ENCODE results near the gene UBR4. TPM values are rescaled to one million over a fixed set of nuclear protein-coding genes. Genes with fewer than 3 reads are reported as not detected.

The UBR4 gene
- total RNA-seq, 1 donor from 2014 or later, result 156 TPM

DNA sequence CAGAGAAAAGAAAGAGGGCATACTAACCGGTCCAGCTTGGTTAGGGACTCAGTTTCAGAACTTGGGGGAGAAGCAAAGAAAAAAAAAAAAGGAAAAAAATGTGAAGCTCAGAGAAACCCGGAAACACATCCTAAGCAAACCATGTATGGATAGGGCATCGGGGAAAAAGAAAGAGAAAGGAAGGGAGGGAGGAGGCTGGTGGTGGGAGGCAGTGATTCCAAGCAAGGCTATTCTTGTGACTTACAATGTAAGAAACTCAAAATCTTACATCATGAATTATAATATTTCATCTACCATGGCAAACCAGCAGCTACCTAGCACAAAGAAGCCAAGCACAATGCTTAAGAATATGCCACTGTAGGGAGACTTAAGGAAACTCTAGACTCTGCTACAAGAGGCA is 60.3 kb downstream of the UBR4 start:
- no peak for DNase-seq (ENCODE audit: low spot score)

- no peak for DNase-seq (ENCODE audit: low spot score)
Observed at GRCh38 chr1:19140465-19140864, 69.6 kb downstream of the UBR4 start.

GRCh38 chr1:19139711-19140110 is 70.4 kb downstream of the UBR4 start:
- DNase-seq (ENCODE audit: low spot score), result no peak

GRCh38 chr1:19138958-19139581 is 71.0 kb downstream of the UBR4 start:
- DNase-seq (ENCODE audit: low spot score), result no peak

GRCh38 chr1:19138331-19138730 is 71.7 kb downstream of the UBR4 start:
- no peak for DNase-seq (ENCODE audit: low spot score)

DNA sequence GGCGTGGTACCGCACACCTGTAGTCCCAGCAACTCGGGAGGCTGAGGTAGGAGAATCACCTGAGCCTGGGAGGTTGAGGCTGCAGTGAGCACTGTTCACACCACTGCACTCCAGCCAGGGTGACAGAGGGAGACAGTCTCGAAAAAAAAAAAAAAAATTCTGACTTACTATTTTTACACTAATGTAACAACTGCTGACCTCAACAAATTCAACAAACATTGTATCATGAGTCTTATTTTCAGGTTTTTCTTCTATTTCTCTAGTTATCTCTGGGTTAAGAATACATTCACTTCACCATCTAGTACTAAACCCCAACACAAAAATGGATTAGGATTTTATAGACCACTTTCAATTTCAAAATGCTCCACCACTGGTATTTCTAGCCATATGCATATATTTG is 72.9 kb downstream of the UBR4 start:
- DNase-seq (ENCODE audit: low spot score), result no peak

GRCh38 chr1:19133360-19133759 is 76.7 kb downstream of the UBR4 start:
- DNase-seq (ENCODE audit: low spot score), result no peak

GRCh38 chr1:19130468-19130867 is 79.6 kb downstream of the UBR4 start:
- no peak for DNase-seq (ENCODE audit: low spot score)

DNA sequence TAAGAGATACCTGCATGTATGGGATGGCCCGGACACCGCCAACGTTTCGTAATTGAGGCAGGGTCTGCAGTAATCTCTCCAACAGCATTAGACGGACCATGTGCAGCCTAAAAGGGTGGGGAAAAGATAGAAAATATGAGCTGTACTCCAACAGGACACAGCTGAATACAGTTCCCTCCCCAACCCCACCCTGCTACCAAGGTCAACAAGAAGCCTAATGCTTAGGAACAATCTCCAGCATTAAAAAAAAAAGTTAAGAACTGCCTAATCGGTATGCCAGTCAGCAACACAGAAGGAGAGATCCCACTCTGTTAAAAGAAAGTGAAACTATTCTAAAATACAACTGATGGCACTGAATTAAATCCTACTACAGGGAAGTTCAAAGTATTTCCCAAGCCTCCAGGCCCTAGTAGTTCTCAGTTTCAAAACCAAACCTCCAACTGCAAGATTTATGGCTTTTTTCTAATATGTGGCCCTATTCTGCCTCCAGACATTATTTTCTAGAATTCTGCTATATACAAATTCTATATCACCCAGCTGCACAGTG is 81.0 kb downstream of the UBR4 start:
- DNase-seq (ENCODE audit: low spot score), result no peak

- DNase-seq (ENCODE audit: low spot score), result no peak
Observed at GRCh38 chr1:19124273-19124672, 85.8 kb downstream of the UBR4 start.

- DNase-seq (ENCODE audit: low spot score), result no peak
Observed at GRCh38 chr1:19123837-19124236, 86.2 kb downstream of the UBR4 start.

DNA sequence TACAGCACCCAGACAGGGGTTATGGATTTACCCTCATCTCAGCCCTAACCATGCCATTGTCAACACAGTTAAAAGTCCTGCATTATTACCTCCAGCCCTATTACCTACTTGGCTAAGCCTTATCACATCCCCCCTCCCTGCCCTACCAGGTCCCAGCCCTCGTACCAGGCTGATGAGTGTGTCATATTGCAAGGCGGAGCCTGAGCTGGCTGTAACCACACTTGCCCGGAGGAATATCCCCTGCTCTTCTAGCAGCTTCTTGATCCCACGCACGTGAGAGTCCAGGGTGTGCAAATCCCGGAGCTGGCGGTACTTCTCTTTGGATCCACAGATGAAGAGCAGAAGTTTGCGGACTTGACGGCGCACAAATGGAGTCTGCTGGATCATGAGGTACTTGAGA is 87.4 kb downstream of the UBR4 start:
- DNase-seq (ENCODE audit: low spot score), result no peak

DNA sequence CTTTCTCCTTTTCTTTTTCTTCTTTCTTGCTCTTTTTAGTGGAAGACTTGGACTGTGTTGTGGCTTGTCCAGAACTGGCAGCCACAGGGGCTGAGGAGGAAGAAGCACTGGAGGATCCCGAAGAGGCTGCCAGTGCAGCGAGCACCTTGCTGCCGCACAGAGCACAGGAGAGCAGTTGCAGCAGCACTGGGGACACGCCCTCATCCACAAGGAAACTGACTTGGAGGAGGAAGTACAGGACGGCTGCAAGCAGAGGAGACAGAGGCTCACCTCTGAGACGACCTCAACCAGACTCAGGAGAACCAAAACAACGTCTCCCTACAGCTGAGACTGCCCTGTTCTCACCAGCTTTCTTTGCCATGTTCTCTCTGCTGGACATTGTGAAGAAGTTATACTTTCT is 88.9 kb downstream of the UBR4 start:
- DNase-seq (ENCODE audit: low spot score), result no peak

GRCh38 chr1:19120070-19120469 is 90.0 kb downstream of the UBR4 start:
- DNase-seq (ENCODE audit: low spot score), result no peak

- no peak for DNase-seq (ENCODE audit: low spot score)
Observed at GRCh38 chr1:19115082-19115808, 94.8 kb downstream of the UBR4 start.

GRCh38 chr1:19113697-19114092 is 96.4 kb downstream of the UBR4 start:
- no peak for DNase-seq (ENCODE audit: low spot score)

- DNase-seq (ENCODE audit: low spot score), result no peak
Observed at GRCh38 chr1:19112891-19113696, 97.0 kb downstream of the UBR4 start.

DNA sequence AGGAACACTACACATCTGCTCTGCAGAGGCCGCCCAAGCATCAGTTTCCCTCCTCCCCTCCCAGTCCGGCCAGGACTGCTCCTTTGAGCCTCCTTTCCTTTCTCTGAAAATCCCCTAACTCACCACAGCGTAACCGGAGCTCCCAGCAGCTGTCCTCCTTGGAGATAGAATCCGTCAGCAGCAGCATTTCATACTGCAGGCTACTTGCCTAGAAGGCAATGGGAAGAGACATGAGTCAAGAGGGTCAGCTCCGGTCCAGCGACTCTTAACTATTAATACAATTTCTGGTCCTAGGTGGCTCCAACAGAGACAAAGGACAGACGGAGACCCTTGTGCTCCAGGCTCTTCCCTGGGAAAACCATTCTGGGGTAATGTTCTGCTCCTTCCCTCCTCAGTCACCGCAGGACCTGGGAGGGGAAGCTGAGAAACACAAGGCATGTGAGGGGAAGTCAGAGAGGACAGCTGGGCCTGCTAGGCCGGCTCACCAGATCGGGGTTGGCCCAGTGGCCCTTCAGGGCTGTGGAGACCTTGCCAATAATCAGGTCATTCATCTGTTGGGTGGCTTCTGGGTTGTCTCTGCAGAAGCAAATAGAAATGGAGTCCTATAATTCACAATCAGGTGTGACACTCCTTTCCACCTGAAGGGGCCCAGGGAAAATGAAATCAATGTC is 99.7 kb downstream of the UBR4 start:
- no peak for DNase-seq (ENCODE audit: low spot score)

DNA sequence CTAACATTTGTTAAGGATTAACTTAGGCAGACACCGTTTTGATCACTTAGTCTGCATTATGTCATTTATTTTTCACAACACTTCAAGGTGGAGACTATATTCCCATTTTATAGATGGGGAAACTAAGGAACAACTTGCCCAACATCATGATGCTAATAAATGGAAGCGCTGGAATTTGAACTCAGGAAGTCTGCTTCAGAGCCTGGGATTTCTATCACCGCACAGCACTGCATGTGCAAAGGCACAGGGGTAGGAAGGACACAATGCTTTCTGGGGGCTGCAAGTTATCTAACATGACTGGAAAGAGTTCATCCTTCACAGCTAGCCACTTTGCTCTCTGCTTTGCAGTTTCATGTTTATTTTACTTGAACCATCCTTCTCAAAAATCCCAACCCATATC is 100.5 kb downstream of the UBR4 start:
- no peak for DNase-seq (ENCODE audit: low spot score)

GRCh38 chr1:19101244-19101643 is 108.8 kb downstream of the UBR4 start:
- no peak for DNase-seq (ENCODE audit: low spot score)

- DNase-seq (ENCODE audit: low spot score), result no peak
Observed at GRCh38 chr1:19100028-19100427, 110.0 kb downstream of the UBR4 start.

DNA sequence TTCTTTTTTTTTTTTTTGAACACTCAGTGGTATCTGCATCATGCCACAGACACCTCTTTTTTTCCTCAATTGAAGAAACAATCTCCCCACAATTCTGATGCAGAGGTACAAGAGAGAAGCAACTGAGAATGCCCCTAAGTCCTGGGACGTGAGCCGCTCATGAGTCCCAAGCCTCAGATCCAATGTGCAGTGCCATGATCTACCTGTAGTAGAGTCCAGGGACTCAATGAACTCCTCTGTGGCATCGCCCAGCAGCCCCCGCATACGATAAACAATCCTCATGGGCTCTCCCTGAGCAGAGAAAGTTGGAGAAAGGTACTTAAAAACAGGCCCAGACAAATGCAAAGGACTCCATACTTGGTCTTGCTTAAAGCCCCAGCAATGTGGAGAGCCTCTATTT is 113.1 kb downstream of the UBR4 start:
- DNase-seq (ENCODE audit: low spot score), result no peak
